ENCODE data around the gene MAP3K4.

MAP3K4 gene

GRCh38 chr6:161073930-161074329 is 82.4 kb downstream of the MAP3K4 start:
- Histone ChIP-seq H3K4me3 (ENCODE audit: low read length) (no peak overlapping the region), H3K9me3 (ENCODE audit: low read length) (no peaks in the 10 kb centered on the region), H2AFZ (ENCODE audit: low read depth, low read length) (no peak overlapping the region), H3K4me1 (ENCODE audit: insufficient read depth, low read length) (peaks cover 12% of the 10 kb centered on the region), H3K36me3 (ENCODE audit: insufficient read depth, low read length) (peaks cover 54% of the 10 kb centered on the region), H3K27me3 (ENCODE audit: insufficient read depth, low read length) (no peaks in the 10 kb centered on the region)

- Histone ChIP-seq H3K4me3 (ENCODE audit: low read length) (no peak overlapping the region), H3K4me1 (ENCODE audit: insufficient read depth, low read length) (peaks cover 12% of the 10 kb centered on the region), H3K9me3 (ENCODE audit: low read length) (no peaks in the 10 kb centered on the region), H3K27me3 (ENCODE audit: insufficient read depth, low read length) (no peaks in the 10 kb centered on the region), H3K36me3 (ENCODE audit: insufficient read depth, low read length) (peaks cover 56% of the 10 kb centered on the region), H2AFZ (ENCODE audit: low read depth, low read length) (no peak overlapping the region)
Observed at GRCh38 chr6:161074496-161075121, 83.0 kb downstream of the MAP3K4 start.

- no peaks in the 10 kb centered on the region for H3K27me3 ChIP-seq (ENCODE audit: insufficient read depth, low read length)
- no peak overlapping the region for H2AFZ ChIP-seq (ENCODE audit: low read depth, low read length)
- peaks cover 64% of the 10 kb centered on the region for H3K36me3 ChIP-seq (ENCODE audit: insufficient read depth, low read length)
- no peaks in the 10 kb centered on the region for H3K9me3 ChIP-seq (ENCODE audit: low read length)
- no peak overlapping the region for H3K4me3 ChIP-seq (ENCODE audit: low read length)
- H3K4me1 ChIP-seq (ENCODE audit: insufficient read depth, low read length) = peaks cover 10% of the 10 kb centered on the region
Observed at GRCh38 chr6:161076181-161076677, 84.7 kb downstream of the MAP3K4 start.

GRCh38 chr6:161079566-161080262 is 88.1 kb downstream of the MAP3K4 start:
- Histone ChIP-seq H3K36me3 (ENCODE audit: insufficient read depth, low read length) (peaks cover 74% of the 10 kb centered on the region), H3K27me3 (ENCODE audit: insufficient read depth, low read length) (no peaks in the 10 kb centered on the region), H3K4me3 (ENCODE audit: low read length) (no peak overlapping the region)

DNA sequence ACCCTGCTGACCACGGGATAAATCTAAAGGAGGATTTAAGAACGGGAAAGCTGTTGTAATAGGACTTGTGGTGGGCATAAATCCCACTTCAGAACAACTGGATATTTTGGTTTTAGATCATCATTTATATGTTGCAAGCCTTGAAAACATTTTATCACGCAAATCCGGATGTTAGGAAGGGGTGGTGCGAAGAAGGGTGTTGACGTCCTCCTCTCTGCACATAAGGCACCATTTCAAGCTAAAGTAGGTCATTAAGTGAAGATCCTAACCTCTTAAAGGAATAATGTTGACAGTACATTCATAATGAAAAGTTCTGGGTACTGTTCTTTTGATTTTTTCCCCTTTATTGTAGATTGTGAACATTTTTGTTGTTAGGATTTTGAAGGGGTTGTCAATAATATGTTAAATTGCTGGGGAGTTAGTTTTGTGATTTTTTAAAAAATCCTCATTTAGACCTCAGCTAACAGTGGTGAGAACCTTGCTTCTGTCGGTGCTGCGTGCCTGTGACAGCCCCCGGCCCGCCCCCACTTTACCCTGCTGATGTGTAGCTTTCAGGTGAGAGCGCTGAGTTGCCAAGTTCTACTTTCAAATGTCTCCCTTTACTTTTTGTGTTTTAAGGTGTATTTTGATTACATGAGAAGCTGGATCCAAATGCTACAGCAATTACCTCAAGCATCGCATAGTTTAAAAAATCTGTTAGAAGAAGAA is 88.8 kb downstream of the MAP3K4 start:
- peaks cover 74% of the 10 kb centered on the region for H3K36me3 ChIP-seq (ENCODE audit: insufficient read depth, low read length)
- no peak overlapping the region for H2AFZ ChIP-seq (ENCODE audit: low read depth, low read length)
- H3K4me3 ChIP-seq (ENCODE audit: low read length) = no peak overlapping the region
- no peaks in the 10 kb centered on the region for H3K27me3 ChIP-seq (ENCODE audit: insufficient read depth, low read length)
- H3K9me3 ChIP-seq (ENCODE audit: low read length) = no peaks in the 10 kb centered on the region
- H3K4me1 ChIP-seq (ENCODE audit: insufficient read depth, low read length) = no peaks in the 10 kb centered on the region

More at GRCh38 chr6:161079566-161080262, 88.1 kb downstream of the MAP3K4 start:
- Histone ChIP-seq H3K4me1 (ENCODE audit: insufficient read depth, low read length) (peaks cover 2% of the 10 kb centered on the region), H3K9me3 (ENCODE audit: low read length) (no peaks in the 10 kb centered on the region), H2AFZ (ENCODE audit: low read depth, low read length) (no peak overlapping the region)

DNA sequence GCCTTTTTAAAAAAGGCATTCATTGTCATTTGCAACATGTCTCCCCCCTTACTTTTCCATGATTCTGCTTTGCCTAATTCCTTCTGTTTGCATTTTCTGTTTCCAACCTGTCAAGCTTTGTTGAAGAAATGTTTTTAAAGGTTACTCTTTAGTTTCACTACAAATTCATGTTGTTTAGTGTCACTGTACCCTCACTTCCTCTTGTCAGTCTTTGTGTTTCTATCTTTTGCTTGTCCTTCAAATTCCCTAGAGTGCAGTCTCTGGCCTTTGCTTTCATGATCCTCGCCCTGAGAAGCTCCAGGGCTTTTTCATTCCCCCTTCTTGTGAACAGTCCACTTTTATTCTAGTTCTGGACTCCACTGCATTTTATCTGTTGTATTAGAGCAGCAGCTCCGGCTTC is 90.6 kb downstream of the MAP3K4 start:
- H3K27me3 ChIP-seq (ENCODE audit: insufficient read depth, low read length) = no peaks in the 10 kb centered on the region
- peaks cover 76% of the 10 kb centered on the region for H3K36me3 ChIP-seq (ENCODE audit: insufficient read depth, low read length)
- no peaks in the 10 kb centered on the region for H3K4me1 ChIP-seq (ENCODE audit: insufficient read depth, low read length)
- no peak overlapping the region for H2AFZ ChIP-seq (ENCODE audit: low read depth, low read length)
- H3K4me3 ChIP-seq (ENCODE audit: low read length) = no peak overlapping the region
- H3K9me3 ChIP-seq (ENCODE audit: low read length) = no peaks in the 10 kb centered on the region

DNA sequence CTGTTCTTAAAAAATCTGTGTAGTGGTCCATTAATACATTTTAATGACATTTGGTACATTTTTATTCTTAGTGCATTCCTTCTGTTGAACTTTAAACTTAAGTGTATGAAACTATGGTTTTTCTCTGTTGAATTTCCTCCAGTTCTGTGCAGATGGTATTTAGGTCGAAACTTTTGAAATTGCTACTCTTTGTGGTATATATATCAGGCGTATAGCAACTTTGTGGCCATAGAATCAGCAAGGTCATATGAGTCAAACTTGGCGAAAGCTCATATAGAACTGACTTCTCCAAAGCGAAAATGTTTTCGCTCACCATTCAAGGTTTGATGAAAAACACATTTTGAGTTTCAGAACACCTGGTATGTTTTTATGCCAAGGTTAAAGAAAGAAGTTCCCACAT is 93.7 kb downstream of the MAP3K4 start:
- Histone ChIP-seq H3K27me3 (ENCODE audit: insufficient read depth, low read length) (no peaks in the 10 kb centered on the region), H3K4me3 (ENCODE audit: low read length) (no peak overlapping the region), H3K36me3 (ENCODE audit: insufficient read depth, low read length) (peaks cover 87% of the 10 kb centered on the region), H3K4me1 (ENCODE audit: insufficient read depth, low read length) (no peaks in the 10 kb centered on the region), H2AFZ (ENCODE audit: low read depth, low read length) (no peak overlapping the region), H3K9me3 (ENCODE audit: low read length) (no peaks in the 10 kb centered on the region)

GRCh38 chr6:161088676-161089328 is 97.2 kb downstream of the MAP3K4 start:
- H3K4me3 ChIP-seq (ENCODE audit: low read length) = no peak overlapping the region

DNA sequence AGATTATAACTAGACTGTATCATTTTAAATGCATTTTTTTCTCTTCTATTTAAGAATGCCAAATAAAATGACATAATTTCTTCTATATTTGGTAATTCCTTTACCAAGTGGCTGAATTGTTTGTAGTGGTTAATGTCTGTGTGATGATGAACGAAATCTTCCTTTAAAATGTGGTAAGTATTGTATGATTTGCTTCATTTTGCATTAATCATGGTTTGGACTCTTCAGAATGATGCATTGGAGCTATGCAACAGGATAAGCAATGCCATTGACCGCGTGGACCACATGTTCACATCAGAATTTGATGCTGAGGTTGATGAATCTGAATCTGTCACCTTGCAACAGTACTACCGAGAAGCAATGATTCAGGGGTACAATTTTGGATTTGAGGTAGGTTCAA is 99.6 kb downstream of the MAP3K4 start:
- H2AFZ ChIP-seq (ENCODE audit: low read depth, low read length) = no peak overlapping the region
- no peaks in the 10 kb centered on the region for H3K27me3 ChIP-seq (ENCODE audit: insufficient read depth, low read length)
- H3K36me3 ChIP-seq (ENCODE audit: insufficient read depth, low read length) = peaks cover 76% of the 10 kb centered on the region
- peaks cover 6% of the 10 kb centered on the region for H3K4me1 ChIP-seq (ENCODE audit: insufficient read depth, low read length)
- no peaks in the 10 kb centered on the region for H3K9me3 ChIP-seq (ENCODE audit: low read length)
- H3K4me3 ChIP-seq (ENCODE audit: low read length) = no peak overlapping the region

More at GRCh38 chr6:161088676-161089328, 97.2 kb downstream of the MAP3K4 start:
- Histone ChIP-seq H2AFZ (ENCODE audit: low read depth, low read length) (no peak overlapping the region), H3K4me1 (ENCODE audit: insufficient read depth, low read length) (no peaks in the 10 kb centered on the region), H3K36me3 (ENCODE audit: insufficient read depth, low read length) (peaks cover 86% of the 10 kb centered on the region), H3K9me3 (ENCODE audit: low read length) (no peaks in the 10 kb centered on the region), H3K27me3 (ENCODE audit: insufficient read depth, low read length) (no peaks in the 10 kb centered on the region)

- Histone ChIP-seq H3K4me3 (ENCODE audit: low read length) (no peak overlapping the region), H3K4me1 (ENCODE audit: insufficient read depth, low read length) (peaks cover 6% of the 10 kb centered on the region), H3K27me3 (ENCODE audit: insufficient read depth, low read length) (no peaks in the 10 kb centered on the region), H2AFZ (ENCODE audit: low read depth, low read length) (no peak overlapping the region), H3K9me3 (ENCODE audit: low read length) (no peaks in the 10 kb centered on the region), H3K36me3 (ENCODE audit: insufficient read depth, low read length) (peaks cover 74% of the 10 kb centered on the region)
Observed at GRCh38 chr6:161091972-161092701, 100.6 kb downstream of the MAP3K4 start.

DNA sequence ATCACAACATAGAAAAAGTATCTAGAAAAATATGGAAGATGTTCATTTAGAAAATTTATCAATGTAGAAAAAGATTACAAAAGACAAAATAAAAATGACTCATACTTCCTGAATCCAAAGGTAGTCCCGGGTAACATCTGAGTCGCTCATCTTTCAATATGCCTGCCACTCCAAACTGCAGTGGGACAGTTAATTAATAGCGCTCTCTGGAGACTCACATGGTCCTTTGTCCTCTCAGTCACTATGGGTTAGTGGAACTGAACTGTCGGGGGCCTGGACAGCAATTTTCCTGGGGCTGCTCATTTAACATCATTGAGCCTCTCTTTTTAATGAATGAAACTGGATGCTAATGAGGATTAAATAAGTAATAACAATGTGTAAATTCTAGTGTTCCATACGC is 103.4 kb downstream of the MAP3K4 start:
- no peaks in the 10 kb centered on the region for H3K9me3 ChIP-seq (ENCODE audit: low read length)
- peaks cover 71% of the 10 kb centered on the region for H3K36me3 ChIP-seq (ENCODE audit: insufficient read depth, low read length)
- no peak overlapping the region for H2AFZ ChIP-seq (ENCODE audit: low read depth, low read length)
- H3K27me3 ChIP-seq (ENCODE audit: insufficient read depth, low read length) = no peaks in the 10 kb centered on the region
- peaks cover 6% of the 10 kb centered on the region for H3K4me1 ChIP-seq (ENCODE audit: insufficient read depth, low read length)
- H3K4me3 ChIP-seq (ENCODE audit: low read length) = no peak overlapping the region

GRCh38 chr6:161095916-161096315 is 104.3 kb downstream of the MAP3K4 start:
- Histone ChIP-seq H3K27me3 (ENCODE audit: insufficient read depth, low read length) (no peaks in the 10 kb centered on the region), H3K36me3 (ENCODE audit: insufficient read depth, low read length) (peaks cover 71% of the 10 kb centered on the region), H2AFZ (ENCODE audit: low read depth, low read length) (no peak overlapping the region), H3K4me1 (ENCODE audit: insufficient read depth, low read length) (peaks cover 6% of the 10 kb centered on the region), H3K9me3 (ENCODE audit: low read length) (no peaks in the 10 kb centered on the region), H3K4me3 (ENCODE audit: low read length) (no peak overlapping the region)
